Endometrial microvascular endothelial cells (primary cell): ENCODE measurements around the gene RAET1E. TPM values are rescaled to one million over a fixed set of nuclear protein-coding genes. Genes with fewer than 3 reads are reported as not detected.
"Not testable (repeated sequence)": the region's sequence is repeated elsewhere in the genome, so short reads cannot be mapped to it uniquely, and the experiment has no call there.

ENCODE experiments used
- in situ Hi-C: cut with HindIII; loops from 2 replicates; pipeline ENCODE4 v1.10.0; 2017; ENCODE audit warnings: low sequenced_read_pairs, low pct_unique_long_range_greater_than_20kb; ENCODE audit errors: inconsistent ontology term
- total RNA-seq: library from RNA; depleted of rRNA; stranded (reverse); fragments of >200 nt; gene quantifications from one replicate; pipeline ENCODE4 v1.2.3, GENCODE V29; 2015; ENCODE audit errors: inconsistent ontology term

The RAET1E gene
- 0.74 TPM for total RNA-seq

GRCh38 chr6:149897855-149898744, at the start of gene RAET1E:
TSS of gene RAET1E (minus strand) at chr6:149898113. CDS start at chr6:149890901, 7,212 bp downstream.
- in situ Hi-C loops: no loop called here

GRCh38 chr6:149947533-149947932, 49.6 kb upstream of the RAET1E start:
- in situ Hi-C loops: not testable (repeated sequence)

DNA sequence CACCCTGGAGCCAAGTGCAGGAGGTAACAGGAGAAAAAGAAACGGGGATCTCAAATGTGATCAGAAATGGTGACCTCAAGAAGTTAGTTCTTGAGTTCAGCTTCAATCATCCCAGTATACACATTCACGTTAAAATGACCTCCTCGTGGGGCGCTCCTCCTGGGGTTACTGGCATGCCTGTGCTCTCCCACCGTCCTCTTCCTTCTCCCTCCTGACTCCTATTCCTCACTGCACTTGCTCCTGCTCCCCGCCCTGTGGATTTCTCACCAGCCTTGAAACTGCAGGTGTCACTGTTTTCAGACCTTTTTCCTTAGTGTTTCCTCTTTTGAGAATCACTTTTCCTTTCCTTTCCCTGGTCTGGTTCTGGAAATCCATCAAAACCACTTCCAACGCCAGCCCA, 48.7 kb upstream of the RAET1E start:
- in situ Hi-C loops: not testable (repeated sequence)

- in situ Hi-C loops: not testable (repeated sequence)
Observed at GRCh38 chr6:149945276-149945675, 47.4 kb upstream of the RAET1E start.

DNA sequence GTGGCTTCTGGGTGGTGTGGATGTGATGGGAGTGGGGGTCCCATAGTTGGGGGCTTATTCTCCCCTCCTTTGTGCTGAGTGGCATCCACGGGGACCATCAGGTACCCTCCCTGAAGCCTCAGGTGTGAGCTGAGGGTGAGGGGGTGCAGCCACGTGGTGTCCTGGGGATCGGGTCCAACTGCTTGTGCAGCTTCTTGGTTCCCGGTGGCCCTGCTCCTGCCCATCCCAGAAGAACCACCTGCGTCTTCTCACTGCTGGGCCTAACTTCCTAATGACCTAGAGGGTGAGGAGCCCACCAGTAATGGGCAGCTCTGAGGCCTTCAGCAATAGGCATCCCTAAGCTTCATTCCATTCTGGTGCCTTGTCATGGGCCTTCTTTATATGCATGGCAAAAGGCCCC, 45.4 kb upstream of the RAET1E start:
- in situ Hi-C loops: not testable (repeated sequence)

GRCh38 chr6:149942461-149942829, 44.5 kb upstream of the RAET1E start:
- in situ Hi-C loops: no loop called here

DNA sequence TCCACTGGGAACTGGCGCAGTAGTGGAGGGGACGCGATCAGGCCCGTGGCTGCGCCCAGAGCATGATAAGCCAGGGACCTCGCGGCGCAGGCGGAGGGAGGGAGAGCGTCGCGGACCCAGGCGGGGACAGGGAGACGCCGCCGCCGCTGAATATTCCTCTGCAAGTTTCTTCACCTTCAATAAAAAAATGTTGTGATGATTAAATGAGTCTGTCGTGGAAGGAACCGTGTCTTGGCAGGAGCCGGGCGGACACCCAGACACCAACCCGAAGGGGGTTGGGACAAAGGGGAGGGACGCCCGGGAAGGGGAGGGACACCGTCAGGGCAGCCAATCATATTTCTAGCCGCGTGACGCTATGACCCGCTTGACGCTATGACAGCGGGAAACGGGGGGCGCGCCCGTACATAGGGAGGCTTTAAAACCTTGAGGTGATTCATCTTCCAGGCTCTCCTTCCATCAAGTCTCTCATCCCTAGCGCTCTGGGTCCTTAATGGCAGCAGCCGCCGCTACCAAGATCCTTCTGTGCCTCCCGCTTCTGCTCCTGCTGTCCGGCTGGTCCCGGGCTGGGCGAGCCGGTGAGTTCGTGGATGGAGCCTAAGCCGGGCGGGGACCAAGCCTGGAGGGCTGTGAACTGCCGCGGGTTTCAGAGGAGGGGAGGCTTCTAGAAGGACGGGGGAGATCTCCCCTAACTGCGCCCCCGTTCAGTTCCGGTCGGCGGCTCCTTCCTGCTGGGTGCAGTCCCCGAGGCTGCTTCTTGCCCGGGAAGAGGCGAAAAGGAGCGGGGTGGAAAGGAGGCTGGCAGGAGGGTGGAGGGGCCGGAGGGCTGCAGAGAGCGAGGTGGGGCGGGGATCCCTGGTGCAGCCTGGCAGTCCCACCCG, 43.9 kb upstream of the RAET1E start, which contains the start of gene ULBP2:
Gene ULBP2, plus strand, starts transcription at position 432 of the 878 bp plus-strand sequence. Its CDS starts 59 bp downstream, at position 491.
- in situ Hi-C loops: no loop called here

DNA sequence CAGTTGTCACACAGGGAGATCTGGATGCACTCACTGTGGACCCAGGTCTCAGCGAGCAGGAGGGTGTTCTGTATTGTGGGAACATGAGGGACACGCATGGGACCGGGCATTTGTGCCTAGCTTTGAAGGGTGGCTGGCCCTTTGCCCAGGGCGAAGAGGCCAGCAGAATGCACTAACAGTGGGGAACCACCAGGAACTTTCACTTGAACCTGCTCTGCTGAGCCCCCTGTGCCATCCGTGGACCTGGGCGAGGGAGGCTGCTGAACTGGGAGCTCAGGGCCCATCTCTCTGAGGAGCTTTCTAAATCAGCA, 42.7 kb upstream of the RAET1E start:
- in situ Hi-C loops: no loop called here

GRCh38 chr6:149939909-149940671, 42.2 kb upstream of the RAET1E start:
- in situ Hi-C loops: no loop called here

- in situ Hi-C loops: no loop called here
Observed at GRCh38 chr6:149939356-149939648, 41.4 kb upstream of the RAET1E start.

GRCh38 chr6:149938571-149939355, 40.9 kb upstream of the RAET1E start:
- in situ Hi-C loops: no loop called here

DNA sequence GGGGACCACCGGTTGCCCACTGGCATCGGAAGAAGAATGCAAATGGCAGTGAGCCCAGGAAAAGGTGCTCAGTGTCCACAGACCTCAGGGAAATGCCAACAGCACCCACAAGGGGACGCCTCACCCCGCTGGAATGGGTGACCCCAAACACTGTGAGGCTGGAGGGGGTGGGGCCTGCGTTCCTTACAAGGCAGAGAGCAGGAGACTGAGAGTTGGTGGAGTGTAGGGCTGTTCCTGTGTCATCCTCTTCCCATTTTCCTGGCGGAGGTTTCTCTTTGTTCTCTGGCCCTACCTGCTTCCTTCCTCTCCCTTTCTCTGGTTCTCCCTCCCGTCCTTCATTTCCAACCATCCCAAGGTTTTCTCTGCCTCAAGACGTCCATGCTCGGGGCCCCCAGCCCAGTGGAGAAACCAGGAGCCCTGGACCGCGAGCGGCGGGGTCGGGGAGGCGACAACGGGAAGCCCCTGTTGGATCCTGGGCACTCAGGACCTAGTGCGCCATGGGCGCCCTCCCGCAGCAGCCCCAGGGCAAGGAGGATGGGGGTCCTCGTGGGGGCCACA, 40.2 kb upstream of the RAET1E start:
- in situ Hi-C loops: not testable (repeated sequence)

DNA sequence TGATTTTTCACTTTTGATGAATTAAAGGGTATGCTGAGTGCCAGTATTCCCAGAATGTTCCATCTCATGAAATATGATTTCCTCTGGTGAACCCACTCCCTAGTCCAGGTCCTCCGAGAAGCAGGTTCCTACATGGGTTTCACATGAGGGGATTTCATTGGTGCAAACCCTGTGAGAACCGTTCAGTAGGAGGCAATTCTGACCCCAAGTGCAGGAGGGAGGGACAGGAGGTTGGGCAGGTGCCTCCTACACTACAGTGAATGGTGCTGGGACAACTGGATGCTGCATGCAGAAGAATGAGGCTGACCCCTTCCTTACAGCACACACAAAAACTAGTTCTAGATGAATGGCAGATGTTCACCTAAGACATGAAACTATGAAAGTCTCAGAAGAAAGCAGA, 38.8 kb upstream of the RAET1E start:
- in situ Hi-C loops: no loop called here

DNA sequence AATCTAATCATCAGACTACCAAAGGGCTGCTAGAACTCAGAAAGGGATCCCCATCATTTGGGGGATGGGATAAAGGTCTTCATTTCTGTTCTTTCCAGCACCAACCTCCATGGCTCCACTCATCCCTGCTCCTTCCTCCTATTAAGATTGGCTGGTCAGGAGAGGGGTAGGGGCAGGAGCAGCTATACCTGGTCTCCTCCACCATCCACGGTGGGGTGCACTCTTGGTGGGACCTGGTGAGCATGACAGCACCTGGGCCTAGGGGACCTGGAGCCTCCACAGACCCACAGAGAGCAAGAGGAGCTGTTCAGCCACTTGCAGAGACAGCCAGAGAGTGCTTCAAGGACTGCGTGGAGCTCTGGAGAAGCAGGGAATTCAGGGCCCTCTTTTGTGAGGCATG, 37.8 kb upstream of the RAET1E start:
- in situ Hi-C loops: no loop called here

GRCh38 chr6:149935246-149935645, 37.3 kb upstream of the RAET1E start:
- in situ Hi-C loops: no loop called here

GRCh38 chr6:149934249-149935156, 36.6 kb upstream of the RAET1E start:
- in situ Hi-C loops: no loop called here

DNA sequence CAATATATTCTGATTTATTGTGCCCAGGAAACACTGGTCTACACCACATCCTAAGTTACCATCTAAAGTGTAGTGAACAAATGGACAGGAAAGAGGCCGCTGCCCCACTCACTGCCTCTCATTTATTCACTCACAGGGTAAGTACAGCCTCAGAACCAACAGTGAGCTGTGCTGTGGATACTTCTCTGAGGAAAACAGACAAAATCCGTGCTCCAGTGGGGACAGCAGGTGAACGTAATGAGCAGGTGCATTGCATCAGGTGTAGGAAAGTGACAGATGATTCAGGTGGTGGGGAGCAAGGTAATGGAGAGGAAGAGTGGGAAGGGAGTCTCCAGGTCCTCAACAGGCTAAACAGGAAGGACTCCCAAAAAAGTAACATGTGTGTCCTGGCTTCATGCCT, 35.5 kb upstream of the RAET1E start:
- in situ Hi-C loops: no loop called here
